Hepatocyte (in vitro differentiated cells): Measurements from ENCODE around the gene VWF. TPM values are rescaled to one million over a fixed set of nuclear protein-coding genes. Genes with fewer than 3 reads are reported as not detected.

Source experiments
- DNase-seq: peaks from one replicate; pipeline ENCODE4 v3.0.0-alpha.2; 2016; ENCODE audit warnings: low spot score
- H2AFZ ChIP-seq: fragments of 200-600 bp; sonication (generic); 2 replicates; pipeline ENCODE4 v1.6.0; 2016; ENCODE audit warnings: antibody characterized with exemption, mild to moderate bottlenecking
- H3K27ac ChIP-seq: fragments of 200-600 bp; sonication (generic); 2 replicates; pipeline ENCODE4 v1.5.1; 2016; ENCODE audit warnings: mild to moderate bottlenecking
- H3K27me3 ChIP-seq: fragments of 200-600 bp; sonication (generic); 2 replicates; pipeline ENCODE4 v1.6.1; 2016
- H3K36me3 ChIP-seq: fragments of 200-600 bp; sonication (generic); replicated peaks from 2 replicates; pipeline ENCODE4 v1.5.1; 2016; ENCODE audit warnings: low read depth; ENCODE audit not compliant: insufficient read depth
- H3K4me1 ChIP-seq: fragments of 200-600 bp; sonication (generic); 2 replicates; pipeline ENCODE4 v1.5.1; 2016; ENCODE audit warnings: mild to moderate bottlenecking, moderate library complexity; ENCODE audit not compliant: insufficient read depth
- H3K4me2 ChIP-seq: fragments of 200-600 bp; sonication (generic); 2 replicates; pipeline ENCODE4 v1.6.0; 2016
- H3K4me3 ChIP-seq: fragments of 200-600 bp; sonication (generic); 2 replicates; pipeline ENCODE4 v1.5.1; 2016; ENCODE audit warnings: mild to moderate bottlenecking
- H3K79me2 ChIP-seq: fragments of 200-600 bp; sonication (generic); 2 replicates; pipeline ENCODE4 v1.6.0; 2017; ENCODE audit warnings: mild to moderate bottlenecking
- H3K9me2 ChIP-seq: fragments of 200-600 bp; sonication (generic); replicated peaks from 2 replicates; pipeline ENCODE4 v1.6.0; 2017; ENCODE audit warnings: mild to moderate bottlenecking; ENCODE audit not compliant: insufficient read depth
- H3K9me3 ChIP-seq: fragments of 200-600 bp; sonication (generic); 2 replicates; pipeline ENCODE4 v1.5.1; 2016; ENCODE audit warnings: low read depth, mild to moderate bottlenecking
- H4K20me1 ChIP-seq: fragments of 200-600 bp; sonication (generic); 2 replicates; pipeline ENCODE4 v1.6.0; 2016; ENCODE audit warnings: mild to moderate bottlenecking; ENCODE audit not compliant: insufficient read depth, poor library complexity, severe bottlenecking
- EZH2 ChIP-seq: fragments of 200-600 bp; sonication (generic); IDR thresholded peaks from 2 replicates; pipeline ENCODE4 v1.6.1; 2016; ENCODE audit warnings: antibody characterized with exemption, mild to moderate bottlenecking, borderline replicate concordance
- EZH2phosphoT487 ChIP-seq: fragments of 200-600 bp; sonication (generic); IDR thresholded peaks from one replicate; pipeline ENCODE4 v1.6.1; 2018; ENCODE audit warnings: antibody characterized with exemption, mild to moderate bottlenecking, low read depth, moderate library complexity; ENCODE audit not compliant: unreplicated experiment, severe bottlenecking
- WGBS: methylation state at CpG from one replicate; pipeline ENCODE4 v1.1.6; 2016; ENCODE audit warnings: low lambda C conversion rate; ENCODE audit errors: missing lambda C conversion rate; 5-methylcytosine and 5-hydroxymethylcytosine counted together
- polyA plus RNA-seq: library from polyadenylated mRNA; unstranded; fragments of >200 nt; fragmentation: Nextera tagmentation; extraction: Ambion mirVana; gene quantifications from 2 replicates; pipeline ENCODE4 v1.2.1, GENCODE V29; 2016
- total RNA-seq: library from RNA; depleted of rRNA; stranded (reverse); fragments of >200 nt; gene quantifications from 2 replicates; pipeline ENCODE4 v1.2.3, GENCODE V29; 2014
- TF ChIP-seq, protein P1 (sequence below): fragments of 200-600 bp; sonication (generic); IDR thresholded peaks from 2 replicates; pipeline ENCODE4 v1.5.1; 2016; ENCODE audit warnings: antibody characterized with exemption, mild to moderate bottlenecking; ENCODE audit not compliant: poor library complexity

The VWF gene
- total and polyA plus RNA-seq, 2 experiments from 2014 or later = 0.20 to 0.77 TPM

DNA sequence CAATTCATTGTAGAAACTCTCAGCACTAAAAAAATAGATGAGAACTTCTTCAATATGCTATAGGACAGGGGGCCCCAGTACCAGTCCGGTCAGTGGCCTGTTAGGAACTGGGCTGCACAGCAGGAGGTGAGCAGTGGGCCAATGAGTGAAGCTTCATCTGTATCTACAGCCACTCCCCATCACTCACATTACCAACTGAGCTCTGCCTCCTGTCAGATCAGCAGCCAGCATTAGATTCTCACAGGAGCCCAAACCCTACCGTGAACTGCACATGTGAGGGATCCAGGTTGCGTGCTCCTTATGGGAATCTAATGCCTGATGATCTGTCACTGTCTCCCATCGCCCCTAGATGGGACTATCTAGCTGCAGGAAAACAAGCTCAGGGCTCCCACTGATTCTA is 163.7 kb downstream of the VWF start:
- Histone ChIP-seq H4K20me1 (no peaks in the 10 kb centered on the region), H3K9me2 (no peaks in the 10 kb centered on the region), H3K27me3 (peaks cover 3% of the 10 kb centered on the region), H3K79me2 (no peaks in the 10 kb centered on the region), H3K9me3 (no peaks in the 10 kb centered on the region), H3K27ac (no peak overlapping the region), H3K4me1 (no peaks in the 10 kb centered on the region), H3K36me3 (no peaks in the 10 kb centered on the region), H2AFZ (no peak overlapping the region), H3K4me3 (no peak overlapping the region), H3K4me2 (no peak overlapping the region)
- 83% methylated on average over 4 of the region's 4 CpGs for WGBS
- TF ChIP-seq EZH2 (no peak), EZH2phosphoT487 (no peak)
- TF ChIP-seq, protein P1, sequence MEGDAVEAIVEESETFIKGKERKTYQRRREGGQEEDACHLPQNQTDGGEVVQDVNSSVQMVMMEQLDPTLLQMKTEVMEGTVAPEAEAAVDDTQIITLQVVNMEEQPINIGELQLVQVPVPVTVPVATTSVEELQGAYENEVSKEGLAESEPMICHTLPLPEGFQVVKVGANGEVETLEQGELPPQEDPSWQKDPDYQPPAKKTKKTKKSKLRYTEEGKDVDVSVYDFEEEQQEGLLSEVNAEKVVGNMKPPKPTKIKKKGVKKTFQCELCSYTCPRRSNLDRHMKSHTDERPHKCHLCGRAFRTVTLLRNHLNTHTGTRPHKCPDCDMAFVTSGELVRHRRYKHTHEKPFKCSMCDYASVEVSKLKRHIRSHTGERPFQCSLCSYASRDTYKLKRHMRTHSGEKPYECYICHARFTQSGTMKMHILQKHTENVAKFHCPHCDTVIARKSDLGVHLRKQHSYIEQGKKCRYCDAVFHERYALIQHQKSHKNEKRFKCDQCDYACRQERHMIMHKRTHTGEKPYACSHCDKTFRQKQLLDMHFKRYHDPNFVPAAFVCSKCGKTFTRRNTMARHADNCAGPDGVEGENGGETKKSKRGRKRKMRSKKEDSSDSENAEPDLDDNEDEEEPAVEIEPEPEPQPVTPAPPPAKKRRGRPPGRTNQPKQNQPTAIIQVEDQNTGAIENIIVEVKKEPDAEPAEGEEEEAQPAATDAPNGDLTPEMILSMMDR = no peak
- no peak for DNase-seq

DNA sequence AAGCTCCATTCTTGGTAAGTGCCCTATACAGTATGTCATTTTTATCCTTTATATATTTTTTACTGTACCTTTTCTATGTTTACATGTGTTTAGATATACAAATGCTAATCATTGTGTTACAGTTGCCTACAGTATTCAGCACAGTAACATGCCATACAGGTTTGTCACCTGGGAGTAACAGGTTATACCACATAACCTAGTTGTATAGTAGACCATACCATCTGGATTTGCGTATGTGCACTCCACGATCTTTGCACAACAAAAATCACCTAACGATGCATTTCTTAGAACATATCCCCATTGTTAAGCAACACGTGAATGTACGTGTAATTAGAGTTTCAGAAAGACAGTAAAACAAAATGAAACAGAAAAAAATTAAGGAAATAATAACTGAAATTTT is 167.5 kb downstream of the VWF start:
- Histone ChIP-seq H3K27ac (no peak overlapping the region), H3K4me3 (no peak overlapping the region), H3K36me3 (no peaks in the 10 kb centered on the region), H3K9me2 (no peaks in the 10 kb centered on the region), H3K27me3 (peaks cover 11% of the 10 kb centered on the region), H2AFZ (no peak overlapping the region), H3K4me1 (no peaks in the 10 kb centered on the region), H3K4me2 (no peak overlapping the region), H3K9me3 (no peaks in the 10 kb centered on the region), H4K20me1 (no peaks in the 10 kb centered on the region), H3K79me2 (no peaks in the 10 kb centered on the region)
- WGBS = 94% methylated on average over 5 of the region's 5 CpGs
- DNase-seq = no peak
- no peak for TF ChIP-seq EZH2
- TF ChIP-seq, protein P1 = no peak
- TF ChIP-seq EZH2phosphoT487 = no peak

DNA sequence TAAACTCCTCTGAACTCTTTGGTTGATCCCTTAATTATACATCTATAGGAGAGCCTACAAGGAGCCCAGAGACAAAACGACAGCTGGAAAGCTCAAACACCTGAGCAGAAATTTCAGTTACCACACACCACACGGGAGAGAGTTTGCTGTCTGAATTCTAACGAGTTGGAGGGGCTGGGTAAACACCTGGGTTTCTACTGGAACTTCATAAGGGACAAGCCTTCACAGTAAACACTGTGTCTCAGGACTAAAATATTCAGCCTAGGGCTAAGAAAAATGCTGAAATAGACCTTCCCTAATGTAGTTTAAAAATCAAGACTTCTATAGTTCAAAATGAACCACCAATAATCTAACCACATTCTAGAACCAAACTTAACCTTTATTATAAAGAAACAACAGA is 169.8 kb downstream of the VWF start:
- Histone ChIP-seq H4K20me1 (no peaks in the 10 kb centered on the region), H3K9me3 (no peaks in the 10 kb centered on the region), H3K36me3 (no peaks in the 10 kb centered on the region), H3K4me2 (no peak overlapping the region), H3K4me3 (no peak overlapping the region), H3K4me1 (no peaks in the 10 kb centered on the region), H3K27me3 (peaks cover 13% of the 10 kb centered on the region), H3K27ac (no peak overlapping the region), H2AFZ (no peak overlapping the region), H3K9me2 (no peaks in the 10 kb centered on the region), H3K79me2 (no peaks in the 10 kb centered on the region)
- TF ChIP-seq, protein P1 = no peak
- TF ChIP-seq EZH2 = no peak
- no peak for TF ChIP-seq EZH2phosphoT487
- no peak for DNase-seq
- 37% methylated on average over 3 of the region's 3 CpGs for WGBS
